OCI-M2 (cell line): ENCODE measurements around the gene MYOCOS.
A peak's percentile ranks its signal among the peaks of the same experiment; 100 is the strongest.

Experiments
- DNase-seq: peaks from one replicate; lab custom pipeline; 2025; ENCODE audit not compliant: unreplicated experiment; lab: John Stamatoyannopoulos, UW

Gene MYOCOS

GRCh38 chr1:171623651-171624331 is 1.7 kb downstream of the MYOCOS start:
- no peak for DNase-seq

DNA sequence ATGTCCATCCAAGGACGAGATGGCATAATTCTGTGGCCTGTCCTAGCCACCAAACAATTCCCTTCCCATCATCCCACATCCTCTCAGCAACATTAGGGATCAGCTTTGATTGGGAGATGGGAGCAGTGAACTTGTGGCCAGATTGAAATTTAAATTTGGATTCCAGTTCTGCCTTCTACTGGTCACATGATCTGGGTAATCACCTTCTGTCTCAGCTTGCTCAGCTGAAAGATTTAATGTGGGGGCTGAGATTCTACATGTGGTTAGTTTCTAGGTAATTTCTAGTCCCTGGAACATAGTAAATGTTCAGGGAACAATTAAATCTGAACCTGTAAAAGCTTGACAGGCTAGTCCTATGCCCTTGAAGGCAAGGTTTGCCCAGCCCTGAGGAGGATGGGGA is 3.2 kb downstream of the MYOCOS start:
- no peak for DNase-seq

GRCh38 chr1:171627020-171627419 is 5.0 kb downstream of the MYOCOS start:
- no peak for DNase-seq

DNA sequence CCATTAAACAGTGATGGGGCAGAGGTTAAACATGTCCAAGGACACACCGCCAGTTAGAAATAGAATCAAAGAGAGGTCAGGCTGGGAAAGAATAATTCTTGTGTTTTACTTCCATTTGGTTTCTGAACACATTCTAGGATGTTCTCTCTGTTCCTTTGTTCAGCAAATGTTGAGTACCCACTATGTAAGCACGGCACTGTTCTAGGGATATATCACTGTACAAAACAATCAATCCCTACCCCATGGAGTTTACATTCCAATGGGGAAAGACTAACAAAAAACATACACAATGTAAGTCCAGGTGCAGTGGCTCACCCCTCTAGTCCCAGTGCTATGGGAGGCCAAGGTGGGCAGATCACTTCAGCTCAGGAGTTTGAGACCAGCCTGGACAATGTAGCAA is 6.2 kb downstream of the MYOCOS start:
- no peak for DNase-seq

DNA sequence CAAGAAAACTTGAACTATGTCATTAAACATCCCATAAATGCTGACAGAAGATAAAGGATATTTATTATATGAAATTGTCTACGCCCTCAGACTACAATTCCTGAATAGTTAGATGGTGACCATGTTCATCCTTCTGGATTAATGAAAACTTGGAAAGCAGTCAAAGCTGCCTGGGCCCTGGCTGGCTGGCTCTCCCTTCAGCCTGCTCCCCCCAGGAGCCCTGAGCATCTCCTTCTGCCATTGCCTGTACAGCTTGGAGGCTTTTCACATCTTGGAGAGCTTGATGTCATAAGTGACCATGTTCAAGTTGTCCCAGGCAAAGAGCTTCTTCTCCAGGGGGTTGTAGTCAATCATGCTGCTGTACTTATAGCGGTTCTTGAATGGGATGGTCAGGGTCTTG is 13.6 kb downstream of the MYOCOS start:
- DNase-seq = no peak

- DNase-seq = no peak
Observed at GRCh38 chr1:171636141-171636540, 14.1 kb downstream of the MYOCOS start.

DNA sequence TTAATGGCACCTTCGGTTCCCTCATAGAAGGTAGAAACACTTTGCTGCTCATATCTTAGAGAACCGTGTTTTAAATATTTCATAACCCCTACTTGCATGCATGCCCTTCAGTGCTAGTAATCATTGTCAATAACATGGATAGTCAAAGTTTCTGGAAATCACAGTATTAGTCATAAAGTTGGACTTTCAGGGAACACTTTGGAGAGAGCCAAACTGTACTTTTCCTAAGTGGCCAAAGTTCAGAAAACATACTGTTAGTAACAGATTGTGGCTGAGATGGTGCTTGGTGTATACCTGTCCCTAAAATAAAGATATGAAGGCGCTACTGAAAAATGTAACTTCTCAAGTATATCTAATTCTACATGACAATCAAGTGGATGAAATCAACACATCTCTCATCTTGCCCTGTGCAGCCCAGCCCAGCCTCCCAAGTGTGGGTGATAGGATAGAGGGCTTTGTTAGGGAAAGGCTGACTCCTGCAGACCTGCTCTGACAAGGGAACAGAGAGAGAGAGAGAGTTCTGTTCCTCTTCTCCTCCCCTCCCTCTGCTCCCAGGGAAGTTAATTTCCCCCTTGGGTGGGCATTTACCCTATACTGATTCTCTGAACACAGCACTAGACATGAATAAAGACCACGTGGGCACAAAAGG is 16.0 kb downstream of the MYOCOS start:
- DNase-seq = no peak

DNA sequence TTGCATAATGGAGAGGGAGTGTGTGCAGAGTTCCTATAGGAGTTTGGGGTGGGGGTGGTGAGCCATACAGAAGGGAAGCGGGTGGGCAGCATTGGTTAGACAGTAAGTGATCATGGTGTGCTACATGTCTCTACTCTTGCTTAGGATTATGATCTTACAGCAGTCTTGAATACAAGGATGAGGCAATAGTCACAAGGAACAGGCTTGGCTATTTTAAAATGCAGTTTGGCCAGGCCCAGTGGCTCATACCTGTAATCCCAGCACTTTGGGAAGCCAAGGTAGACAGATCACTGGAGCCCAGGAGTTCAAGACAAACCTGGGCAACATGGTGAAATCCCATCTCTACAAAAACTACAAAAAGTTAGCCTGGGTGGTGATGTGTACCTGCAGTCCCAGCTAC is 18.2 kb downstream of the MYOCOS start:
- no peak for DNase-seq

- DNase-seq = no peak
Observed at GRCh38 chr1:171641076-171641864, 19.2 kb downstream of the MYOCOS start.

GRCh38 chr1:171642197-171642596 is 20.2 kb downstream of the MYOCOS start:
- DNase-seq = no peak

DNA sequence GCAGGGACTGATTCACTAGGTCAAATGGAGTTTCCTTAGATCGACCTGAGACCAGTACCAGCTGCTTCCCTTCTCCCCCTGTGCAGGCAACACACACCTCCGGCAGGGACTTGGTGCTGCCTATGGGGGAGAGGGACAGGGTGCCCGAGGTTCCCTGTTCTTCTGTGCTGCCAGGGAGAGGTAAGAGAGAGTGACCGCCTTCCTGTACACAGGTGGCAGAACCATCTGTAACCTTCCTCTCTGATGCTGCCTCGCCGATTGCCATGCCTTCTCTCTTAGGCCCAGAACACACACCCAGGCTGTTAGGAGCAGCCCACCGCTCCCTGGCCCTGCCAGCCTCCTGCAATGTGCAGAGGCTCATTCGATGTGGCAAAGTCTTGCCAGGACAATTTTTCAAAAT is 21.1 kb downstream of the MYOCOS start:
- no peak for DNase-seq

DNA sequence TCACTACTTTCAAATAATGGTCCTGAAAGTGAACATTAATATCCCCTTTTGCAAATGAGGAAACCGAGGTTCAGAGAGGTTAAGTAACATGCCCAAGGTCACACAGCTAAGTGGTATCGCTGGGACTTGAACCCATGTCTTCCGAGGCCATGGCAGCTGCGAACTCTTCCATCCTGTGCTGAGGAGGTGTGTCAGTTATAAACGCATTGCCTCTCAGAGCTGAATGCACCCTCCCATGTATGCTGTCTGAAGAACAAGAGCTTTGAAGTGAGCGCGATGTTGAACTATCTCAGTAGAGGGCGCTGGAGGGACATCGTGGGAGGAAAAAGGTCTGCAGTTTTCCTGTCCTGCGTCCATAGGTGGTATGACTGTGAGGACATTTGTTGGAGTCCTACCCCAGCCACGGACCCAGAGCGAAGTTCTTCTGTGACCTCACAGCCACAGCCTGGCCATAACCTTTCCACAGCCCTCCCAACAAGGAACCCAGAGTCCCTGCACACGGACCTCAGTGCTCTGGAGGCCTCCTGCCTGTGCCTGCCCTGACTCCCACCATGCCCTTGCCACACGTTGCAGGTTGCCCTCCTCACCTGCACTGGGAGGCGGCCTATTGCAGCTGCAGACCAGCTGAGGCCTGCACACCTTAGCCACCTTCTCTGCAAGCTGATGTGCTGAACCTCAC is 22.9 kb downstream of the MYOCOS start:
- DNase-seq = peak; percentile 56

- no peak for DNase-seq
Observed at GRCh38 chr1:171645553-171646248, 23.7 kb downstream of the MYOCOS start.

DNA sequence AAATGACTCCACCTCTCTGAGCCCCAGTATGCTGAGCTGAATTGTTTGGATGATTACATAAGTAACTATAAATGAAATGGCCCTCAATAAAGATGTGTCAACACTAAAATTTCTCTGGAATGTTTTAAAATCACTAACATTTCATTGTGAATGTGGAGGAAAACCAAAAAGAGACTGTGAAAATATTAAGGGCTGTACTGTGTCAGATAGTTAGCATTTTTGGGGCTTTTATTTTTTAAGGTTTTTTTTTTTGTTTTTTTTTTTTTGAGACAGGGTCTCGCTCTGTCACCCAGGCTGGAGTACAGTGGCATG is 24.2 kb downstream of the MYOCOS start:
- DNase-seq = no peak

- DNase-seq = no peak
Observed at GRCh38 chr1:171652234-171652822, 30.3 kb downstream of the MYOCOS start, which contains the start of gene MYOC. Gene MYOC, minus strand, starts transcription at chr1:171652688. Its CDS starts 77 bp downstream, at chr1:171652611.

GRCh38 chr1:171653796-171654195 is 31.8 kb downstream of the MYOCOS start:
- no peak for DNase-seq

GRCh38 chr1:171654201-171654941 is 32.3 kb downstream of the MYOCOS start:
- DNase-seq = no peak

DNA sequence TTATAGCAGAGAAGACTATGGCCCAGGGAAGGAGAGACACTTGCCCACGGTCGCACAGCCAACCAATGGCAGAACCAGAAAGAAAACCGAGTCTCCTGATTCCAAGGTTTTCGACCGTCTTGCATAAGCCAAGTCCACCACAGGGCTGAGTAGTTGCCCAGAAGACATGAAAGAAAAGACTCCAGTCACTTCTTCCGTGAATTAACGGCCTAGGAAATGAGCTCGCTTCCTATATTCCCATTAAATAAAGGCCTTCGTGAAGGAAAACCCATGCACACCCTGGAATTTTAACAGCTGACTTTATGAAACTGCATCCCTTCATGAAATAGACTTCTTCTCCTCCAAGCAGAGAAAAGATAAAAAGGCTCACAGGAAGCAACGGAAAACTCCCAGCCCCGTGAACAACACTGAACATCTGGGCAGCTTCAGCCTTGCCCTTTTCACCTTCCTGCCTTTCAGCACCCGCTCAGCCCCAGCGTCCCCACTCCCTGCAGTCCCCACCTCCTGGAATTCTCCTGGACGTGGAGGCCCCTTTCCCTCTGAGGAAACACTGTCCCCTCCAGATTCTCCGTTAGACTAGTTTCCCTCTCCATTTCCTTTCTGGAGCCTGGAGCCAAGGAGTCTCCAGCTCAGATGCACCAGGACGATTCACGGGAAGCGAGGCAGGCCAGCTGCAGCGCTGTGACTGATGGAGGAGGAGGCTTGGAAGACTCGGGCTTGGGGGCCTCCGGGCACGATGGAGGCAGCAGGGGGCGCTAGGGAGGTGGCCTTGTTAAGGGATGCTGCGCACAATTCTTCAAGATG is 33.1 kb downstream of the MYOCOS start:
- no peak for DNase-seq

DNA sequence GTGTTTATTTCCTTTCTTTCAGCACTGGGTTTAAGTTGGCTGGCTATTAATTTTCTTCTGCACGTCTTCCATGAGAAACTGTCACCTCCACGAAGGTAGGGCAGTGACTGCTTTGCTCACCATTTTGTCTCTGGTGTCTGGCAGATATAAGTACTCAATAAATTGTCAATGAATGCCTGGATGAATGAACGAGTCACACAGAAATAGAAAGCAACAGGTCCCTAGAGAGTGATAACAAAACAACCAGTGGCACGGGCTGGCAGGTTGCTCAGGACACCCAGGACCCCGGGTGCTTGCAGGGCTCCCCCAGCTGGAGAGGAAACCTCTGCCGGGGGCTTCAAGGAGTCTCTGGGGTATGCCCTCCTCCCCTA is 33.7 kb downstream of the MYOCOS start:
- no peak for DNase-seq
